Measurements from ENCODE around the gene RRP1B. TPM values are rescaled to one million over a fixed set of nuclear protein-coding genes. Genes with fewer than 3 reads are reported as not detected.

The RRP1B gene
- total and polyA plus RNA-seq, 2 of the 13 experiments (the other 11 are each of a cell fraction or from before 2014, with no cell fraction given): 16.3 to 46.2 TPM

DNA sequence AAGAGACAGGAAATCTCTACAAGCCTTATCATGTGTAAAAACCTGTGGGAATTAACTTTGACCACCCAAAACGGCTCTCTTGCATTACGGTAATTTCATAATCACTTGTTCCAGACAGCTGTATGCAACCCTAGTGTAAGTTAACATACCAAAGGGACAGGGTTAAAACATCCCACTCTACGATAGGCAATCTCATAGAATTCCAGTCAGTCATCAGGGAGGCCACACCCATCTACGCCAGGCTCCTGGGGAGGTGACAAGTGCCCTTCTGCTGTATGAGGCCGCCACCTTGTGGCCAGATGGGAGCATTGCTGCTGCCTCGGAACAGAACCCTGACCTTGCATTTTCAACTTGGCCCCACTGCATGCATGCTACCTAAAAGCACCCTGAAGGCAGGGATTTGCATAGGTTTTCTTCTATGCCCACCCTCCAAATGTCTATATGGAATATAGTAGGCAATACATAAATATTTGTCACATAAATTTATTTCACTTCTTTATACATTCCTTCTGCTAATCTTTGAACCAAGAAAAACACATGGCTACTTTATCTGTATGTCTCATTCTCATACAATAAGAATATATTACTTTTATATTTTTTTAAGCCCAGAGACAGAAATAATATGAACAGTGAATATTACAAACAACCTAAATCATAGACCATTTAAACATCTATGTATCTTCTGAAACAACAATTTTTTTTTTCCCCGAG, 12.7 kb upstream of the RRP1B start (continued):
- TF ChIP-seq ZNF292 (CRISPR knock-in tag; IDR thresholded peaks at IDR 0.05; ENCODE audit: borderline replicate concordance, low read depth) (no peak), BRCA1 (CRISPR knock-in tag; IDR thresholded peaks at IDR 0.05) (no peak), NFIC (IDR thresholded peaks at IDR 0.05; ENCODE audit: low read length) (no peak), ISL2 (CRISPR knock-in tag; IDR thresholded peaks at IDR 0.05) (peak; percentile 33; the same call in 1 of the 2 replicates), MZF1 (CRISPR knock-in tag; IDR thresholded peaks at IDR 0.05; ENCODE audit: borderline replicate concordance) (no peak), SMARCE1 (IDR thresholded peaks at IDR 0.05; ENCODE audit: borderline replicate concordance) (no peak), ZBTB46 (CRISPR knock-in tag; IDR thresholded peaks at IDR 0.05; ENCODE audit: borderline replicate concordance) (no peak), MIXL1 (CRISPR knock-in tag; IDR thresholded peaks at IDR 0.05) (peak; percentile 47; the same call in 1 of the 2 replicates), ZKSCAN8 (CRISPR knock-in tag; IDR thresholded peaks at IDR 0.05; ENCODE audit: borderline replicate concordance) (peak; percentile 94), PHF21A (CRISPR knock-in tag; IDR thresholded peaks at IDR 0.05) (no peak), ZNF724P (CRISPR knock-in tag; IDR thresholded peaks at IDR 0.05; ENCODE audit: borderline replicate concordance) (no peak), ZNF430 (CRISPR knock-in tag; IDR thresholded peaks at IDR 0.05) (no peak), PHF5A (CRISPR knock-in tag; IDR thresholded peaks at IDR 0.05; ENCODE audit: low read depth, unreplicated experiment) (no peak), ZNF326 (CRISPR knock-in tag; IDR thresholded peaks at IDR 0.05; ENCODE audit: borderline replicate concordance) (no peak), ZNF577 (CRISPR knock-in tag; IDR thresholded peaks at IDR 0.05; ENCODE audit: borderline replicate concordance, low read depth) (no peak), SP4 (CRISPR knock-in tag; IDR thresholded peaks at IDR 0.05) (peak; percentile 65; the same call in 1 of the 2 replicates), ZNF788 (CRISPR knock-in tag; IDR thresholded peaks at IDR 0.05; ENCODE audit: borderline replicate concordance) (peak; percentile 66; the same call in 1 of the 2 replicates), SOX5 (CRISPR knock-in tag; IDR thresholded peaks at IDR 0.05; ENCODE audit: borderline replicate concordance) (peak; percentile 37; the same call in 1 of the 2 replicates), ELF1 (CRISPR knock-in tag; IDR thresholded peaks at IDR 0.05) (no peak)
- TF ChIP-seq, protein P1, sequence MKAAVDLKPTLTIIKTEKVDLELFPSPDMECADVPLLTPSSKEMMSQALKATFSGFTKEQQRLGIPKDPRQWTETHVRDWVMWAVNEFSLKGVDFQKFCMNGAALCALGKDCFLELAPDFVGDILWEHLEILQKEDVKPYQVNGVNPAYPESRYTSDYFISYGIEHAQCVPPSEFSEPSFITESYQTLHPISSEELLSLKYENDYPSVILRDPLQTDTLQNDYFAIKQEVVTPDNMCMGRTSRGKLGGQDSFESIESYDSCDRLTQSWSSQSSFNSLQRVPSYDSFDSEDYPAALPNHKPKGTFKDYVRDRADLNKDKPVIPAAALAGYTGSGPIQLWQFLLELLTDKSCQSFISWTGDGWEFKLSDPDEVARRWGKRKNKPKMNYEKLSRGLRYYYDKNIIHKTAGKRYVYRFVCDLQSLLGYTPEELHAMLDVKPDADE (CRISPR knock-in tag; IDR thresholded peaks at IDR 0.05): no peak
- TF ChIP-seq, protein P2, sequence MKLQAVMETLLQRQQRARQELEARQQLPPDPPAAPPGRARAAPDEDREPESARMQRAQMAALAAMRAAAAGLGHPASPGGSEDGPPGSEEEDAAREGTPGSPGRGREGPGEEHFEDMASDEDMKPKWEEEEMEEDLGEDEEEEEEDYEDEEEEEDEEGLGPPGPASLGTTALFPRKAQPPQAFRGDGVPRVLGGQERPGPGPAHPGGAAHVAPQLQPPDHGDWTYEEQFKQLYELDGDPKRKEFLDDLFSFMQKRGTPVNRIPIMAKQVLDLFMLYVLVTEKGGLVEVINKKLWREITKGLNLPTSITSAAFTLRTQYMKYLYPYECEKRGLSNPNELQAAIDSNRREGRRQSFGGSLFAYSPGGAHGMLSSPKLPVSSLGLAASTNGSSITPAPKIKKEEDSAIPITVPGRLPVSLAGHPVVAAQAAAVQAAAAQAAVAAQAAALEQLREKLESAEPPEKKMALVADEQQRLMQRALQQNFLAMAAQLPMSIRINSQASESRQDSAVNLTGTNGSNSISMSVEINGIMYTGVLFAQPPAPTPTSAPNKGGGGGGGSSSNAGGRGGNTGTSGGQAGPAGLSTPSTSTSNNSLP (IDR thresholded peaks at IDR 0.05; ENCODE audit: low read depth, low read length): peak; percentile 64; the same call in 1 of the 2 replicates
- TF ChIP-seq, protein P3, sequence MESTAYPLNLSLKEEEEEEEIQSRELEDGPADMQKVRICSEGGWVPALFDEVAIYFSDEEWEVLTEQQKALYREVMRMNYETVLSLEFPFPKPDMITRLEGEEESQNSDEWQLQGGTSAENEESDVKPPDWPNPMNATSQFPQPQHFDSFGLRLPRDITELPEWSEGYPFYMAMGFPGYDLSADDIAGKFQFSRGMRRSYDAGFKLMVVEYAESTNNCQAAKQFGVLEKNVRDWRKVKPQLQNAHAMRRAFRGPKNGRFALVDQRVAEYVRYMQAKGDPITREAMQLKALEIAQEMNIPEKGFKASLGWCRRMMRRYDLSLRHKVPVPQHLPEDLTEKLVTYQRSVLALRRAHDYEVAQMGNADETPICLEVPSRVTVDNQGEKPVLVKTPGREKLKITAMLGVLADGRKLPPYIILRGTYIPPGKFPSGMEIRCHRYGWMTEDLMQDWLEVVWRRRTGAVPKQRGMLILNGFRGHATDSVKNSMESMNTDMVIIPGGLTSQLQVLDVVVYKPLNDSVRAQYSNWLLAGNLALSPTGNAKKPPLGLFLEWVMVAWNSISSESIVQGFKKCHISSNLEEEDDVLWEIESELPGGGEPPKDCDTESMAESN (CRISPR knock-in tag; conservative IDR thresholded peaks at IDR 0.05): 0 out of 2 replicates have a peak, but pooled peaks have one; percentile 34
- TF ChIP-seq, protein P4, sequence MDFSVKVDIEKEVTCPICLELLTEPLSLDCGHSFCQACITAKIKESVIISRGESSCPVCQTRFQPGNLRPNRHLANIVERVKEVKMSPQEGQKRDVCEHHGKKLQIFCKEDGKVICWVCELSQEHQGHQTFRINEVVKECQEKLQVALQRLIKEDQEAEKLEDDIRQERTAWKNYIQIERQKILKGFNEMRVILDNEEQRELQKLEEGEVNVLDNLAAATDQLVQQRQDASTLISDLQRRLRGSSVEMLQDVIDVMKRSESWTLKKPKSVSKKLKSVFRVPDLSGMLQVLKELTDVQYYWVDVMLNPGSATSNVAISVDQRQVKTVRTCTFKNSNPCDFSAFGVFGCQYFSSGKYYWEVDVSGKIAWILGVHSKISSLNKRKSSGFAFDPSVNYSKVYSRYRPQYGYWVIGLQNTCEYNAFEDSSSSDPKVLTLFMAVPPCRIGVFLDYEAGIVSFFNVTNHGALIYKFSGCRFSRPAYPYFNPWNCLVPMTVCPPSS (IDR thresholded peaks at IDR 0.05): no peak
